ENCODE data around the gene PCNX2. TPM values are rescaled to one million over a fixed set of nuclear protein-coding genes. Genes with fewer than 3 reads are reported as not detected.
A peak's percentile ranks its signal among the peaks of the same experiment; 100 is the strongest.
"Not testable (repeated sequence)": the region's sequence is repeated elsewhere in the genome, so short reads cannot be mapped to it uniquely, and the experiment has no call there.

PCNX2 gene
- total RNA-seq, 2 donors from 2014 or later = 11.2 to 26.0 TPM

- no peak overlapping the region for H3K27ac Mint-ChIP-seq
- no peak for DNase-seq (ENCODE audit: low spot score in 2 of 2)
- no peaks in the 10 kb centered on the region for H3K9me3 Mint-ChIP-seq
- H3K36me3 Mint-ChIP-seq = no peaks in the 10 kb centered on the region
- no peak for ATAC-seq
Observed at GRCh38 chr1:233217832-233218231, 77.7 kb downstream of the PCNX2 start.

- Mint-ChIP-seq H3K36me3 (no peaks in the 10 kb centered on the region), H3K9me3 (no peaks in the 10 kb centered on the region), H3K27ac (no peak overlapping the region)
- ATAC-seq = no peak
- no peak for DNase-seq (ENCODE audit: low spot score in 2 of 2)
Observed at GRCh38 chr1:233216009-233216408, 79.5 kb downstream of the PCNX2 start.

- Mint-ChIP-seq H3K36me3 (no peaks in the 10 kb centered on the region), H3K27ac (no peak overlapping the region), H3K9me3 (no peaks in the 10 kb centered on the region)
- no peak for DNase-seq (ENCODE audit: low spot score in 2 of 2)
- no peak for ATAC-seq
Observed at GRCh38 chr1:233215135-233215760, 80.3 kb downstream of the PCNX2 start.

- no peaks in the 10 kb centered on the region for H3K9me3 Mint-ChIP-seq
- no peak for DNase-seq (ENCODE audit: low spot score in 2 of 2)
- peaks cover 6 to 7% of the 10 kb centered on the region in 2 donors for H3K36me3 Mint-ChIP-seq
- no peak for ATAC-seq
- peak overlapping the region in 1 of 2 donors; percentile 72 for H3K27ac Mint-ChIP-seq
Observed at GRCh38 chr1:233211595-233211994, 83.9 kb downstream of the PCNX2 start.

- H3K27ac Mint-ChIP-seq = peak overlapping the region in 1 of 2 donors; percentile 72
- ATAC-seq (no peak), DNase-seq (ENCODE audit: low spot score in 2 of 2) (no peak)
- H3K9me3 Mint-ChIP-seq = no peaks in the 10 kb centered on the region
- H3K36me3 Mint-ChIP-seq = peaks cover 10 to 11% of the 10 kb centered on the region in 2 donors
Observed at GRCh38 chr1:233211106-233211505, 84.4 kb downstream of the PCNX2 start.

GRCh38 chr1:233209481-233209880 is 86.0 kb downstream of the PCNX2 start:
- Mint-ChIP-seq H3K9me3 (no peaks in the 10 kb centered on the region), H3K27ac (no peak overlapping the region), H3K36me3 (peaks cover 10 to 18% of the 10 kb centered on the region in 2 donors)
- no peak for DNase-seq (ENCODE audit: low spot score in 2 of 2)
- ATAC-seq = no peak

GRCh38 chr1:233208687-233209086 is 86.8 kb downstream of the PCNX2 start:
- H3K9me3 Mint-ChIP-seq = no peaks in the 10 kb centered on the region
- DNase-seq (ENCODE audit: low spot score in 2 of 2) (no peak), ATAC-seq (no peak)
- H3K36me3 Mint-ChIP-seq = peaks cover 10 to 18% of the 10 kb centered on the region in 2 donors
- no peak overlapping the region for H3K27ac Mint-ChIP-seq

- no peak for ATAC-seq
- Mint-ChIP-seq H3K27ac (peak overlapping the region in 1 of 2 donors; percentile 4), H3K9me3 (peaks cover 3 to 15% of the 10 kb centered on the region in 2 donors), H3K36me3 (peaks cover 50 to 55% of the 10 kb centered on the region in 2 donors)
- DNase-seq (ENCODE audit: low spot score in 2 of 2) = no peak
Observed at GRCh38 chr1:233197940-233198339, 97.6 kb downstream of the PCNX2 start.

- H3K36me3 Mint-ChIP-seq = peaks cover 37 to 53% of the 10 kb centered on the region in 2 donors
- ATAC-seq (no peak), DNase-seq (ENCODE audit: low spot score in 2 of 2) (no peak)
- H3K27ac Mint-ChIP-seq = no peak overlapping the region
- H3K9me3 Mint-ChIP-seq = peaks cover 3 to 15% of the 10 kb centered on the region in 2 donors
Observed at GRCh38 chr1:233193741-233194140, 101.8 kb downstream of the PCNX2 start.

GRCh38 chr1:233190987-233191386 is 104.5 kb downstream of the PCNX2 start:
- DNase-seq (ENCODE audit: low spot score in 2 of 2) (no peak), ATAC-seq (no peak)
- Mint-ChIP-seq H3K27ac (no peak overlapping the region), H3K9me3 (peaks cover 3 to 7% of the 10 kb centered on the region in 2 donors), H3K36me3 (peaks cover 26 to 34% of the 10 kb centered on the region in 2 donors)

GRCh38 chr1:233189526-233189925 is 106.0 kb downstream of the PCNX2 start:
- no peak for DNase-seq (ENCODE audit: low spot score in 2 of 2)
- H3K36me3 Mint-ChIP-seq = peaks cover 21 to 25% of the 10 kb centered on the region in 2 donors
- no peak for ATAC-seq
- no peak overlapping the region for H3K27ac Mint-ChIP-seq
- H3K9me3 Mint-ChIP-seq = peaks cover 0 to 7% of the 10 kb centered on the region in 2 donors

- H3K27ac Mint-ChIP-seq = no peak overlapping the region
- no peaks in the 10 kb centered on the region for H3K9me3 Mint-ChIP-seq
- peaks cover 13 to 19% of the 10 kb centered on the region in 2 donors for H3K36me3 Mint-ChIP-seq
- DNase-seq (ENCODE audit: low spot score in 2 of 2) = no peak
- ATAC-seq = no peak
Observed at GRCh38 chr1:233188061-233188460, 107.5 kb downstream of the PCNX2 start.

GRCh38 chr1:233183226-233184020 is 112.1 kb downstream of the PCNX2 start:
- DNase-seq (ENCODE audit: low spot score in 2 of 2) (no peak), ATAC-seq (no peak)
- Mint-ChIP-seq H3K36me3 (peaks cover 39 to 49% of the 10 kb centered on the region in 2 donors), H3K27ac (peak overlapping the region in 1 of 2 donors; percentile 69), H3K9me3 (peaks cover 0 to 18% of the 10 kb centered on the region in 2 donors)

GRCh38 chr1:233182587-233182986 is 112.9 kb downstream of the PCNX2 start:
- DNase-seq (ENCODE audit: low spot score in 2 of 2) = no peak
- H3K27ac Mint-ChIP-seq = peak overlapping the region in 1 of 2 donors; percentile 69
- H3K9me3 Mint-ChIP-seq = peaks cover 0 to 23% of the 10 kb centered on the region in 2 donors
- H3K36me3 Mint-ChIP-seq = peaks cover 47 to 54% of the 10 kb centered on the region in 2 donors
- no peak for ATAC-seq

- H3K9me3 Mint-ChIP-seq = peaks cover 0 to 29% of the 10 kb centered on the region in 2 donors
- H3K36me3 Mint-ChIP-seq = peaks cover 63 to 69% of the 10 kb centered on the region in 2 donors
- H3K27ac Mint-ChIP-seq = peak overlapping the region; percentile 10 to 89
- ATAC-seq (no peak), DNase-seq (ENCODE audit: low spot score in 2 of 2) (no peak)
Observed at GRCh38 chr1:233180641-233181364, 114.7 kb downstream of the PCNX2 start.

- ATAC-seq; DNase-seq (ENCODE audit: low spot score in 2 of 2): not testable (repeated sequence)
- peaks cover 74 to 78% of the 10 kb centered on the region in 2 donors for H3K36me3 Mint-ChIP-seq
- peaks cover 0 to 29% of the 10 kb centered on the region in 2 donors for H3K9me3 Mint-ChIP-seq
- H3K27ac Mint-ChIP-seq = peak overlapping the region in 1 of 2 donors; percentile 89
Observed at GRCh38 chr1:233179638-233180037, 115.9 kb downstream of the PCNX2 start.

- H3K36me3 Mint-ChIP-seq = peaks cover 52 to 61% of the 10 kb centered on the region in 2 donors
- DNase-seq (ENCODE audit: low spot score in 2 of 2) = no peak
- H3K9me3 Mint-ChIP-seq = peaks cover 11 to 23% of the 10 kb centered on the region in 2 donors
- no peak for ATAC-seq
- H3K27ac Mint-ChIP-seq = no peak overlapping the region
Observed at GRCh38 chr1:233172201-233172600, 123.3 kb downstream of the PCNX2 start.

Measured in activated naive CD4-positive, alpha-beta T cell treated with anti-CD3 and anti-CD28 coated beads, Interleukin-2, amount 50 U/mL, for 72 hours (primary cell).